NCI-H1436 (cell line): ENCODE measurements around the gene GALNT7.

Experiments used
- DNase-seq: peaks from one replicate; lab custom pipeline; 2025; lab: John Stamatoyannopoulos, UW

GALNT7 gene

DNA sequence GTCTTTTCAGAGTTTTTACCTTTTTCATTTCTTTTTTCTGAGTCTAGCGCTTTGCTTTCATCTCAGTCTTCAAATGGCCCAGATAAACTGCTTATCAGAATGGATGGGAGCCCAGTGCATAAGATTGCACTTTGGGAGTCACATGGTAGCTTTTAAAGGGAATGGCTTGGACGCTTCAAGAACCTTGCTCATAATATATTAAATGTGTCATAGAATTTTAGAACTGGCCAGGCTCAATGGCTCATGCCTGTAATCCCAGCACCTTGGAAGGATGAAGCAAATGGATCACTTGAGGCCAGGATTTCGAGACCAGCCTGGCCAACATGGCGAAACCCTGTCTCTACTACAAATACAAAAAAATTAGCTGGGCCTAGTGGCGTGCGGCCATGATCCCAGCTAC lies 97.1 kb downstream of the GALNT7 start:
- no peak for DNase-seq

DNA sequence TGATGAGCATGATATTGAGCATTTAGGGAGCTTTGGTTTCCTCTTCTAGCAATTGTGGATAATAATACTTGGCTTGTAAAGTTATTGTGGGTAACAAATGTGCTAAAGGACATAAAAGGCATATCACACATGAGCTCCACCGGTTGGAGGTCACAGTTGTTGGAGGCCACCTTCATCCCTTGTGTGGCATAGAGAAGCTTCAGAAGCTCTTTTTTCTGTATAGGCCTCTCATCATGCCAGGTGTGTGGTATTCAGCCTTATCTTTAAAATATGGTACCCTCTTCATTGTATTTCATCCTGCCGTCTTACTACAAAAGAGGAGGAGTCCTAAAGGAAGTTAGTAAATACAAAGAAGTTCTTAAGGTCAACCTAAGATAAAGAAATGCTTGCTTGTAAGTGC lies 99.1 kb downstream of the GALNT7 start:
- DNase-seq = no peak

DNA sequence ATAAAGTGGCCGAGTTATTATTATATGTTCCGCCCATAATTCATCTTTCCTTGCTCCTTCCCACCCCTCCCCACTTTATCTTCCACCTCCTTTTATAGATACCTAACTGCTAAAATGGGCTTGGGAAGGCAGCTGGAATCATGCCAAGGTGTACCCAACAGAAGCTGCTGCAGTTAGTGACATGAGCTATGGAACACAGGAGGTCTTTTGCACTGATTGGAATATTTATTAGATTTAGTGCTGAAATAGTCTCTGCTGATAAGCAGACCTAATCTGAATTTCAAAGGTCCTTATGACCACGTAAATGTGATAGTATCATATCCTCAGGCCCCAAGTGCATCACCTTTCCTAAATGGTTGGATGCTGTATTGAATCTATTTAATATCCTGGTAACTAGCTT lies 100.7 kb downstream of the GALNT7 start:
- DNase-seq = no peak

DNA sequence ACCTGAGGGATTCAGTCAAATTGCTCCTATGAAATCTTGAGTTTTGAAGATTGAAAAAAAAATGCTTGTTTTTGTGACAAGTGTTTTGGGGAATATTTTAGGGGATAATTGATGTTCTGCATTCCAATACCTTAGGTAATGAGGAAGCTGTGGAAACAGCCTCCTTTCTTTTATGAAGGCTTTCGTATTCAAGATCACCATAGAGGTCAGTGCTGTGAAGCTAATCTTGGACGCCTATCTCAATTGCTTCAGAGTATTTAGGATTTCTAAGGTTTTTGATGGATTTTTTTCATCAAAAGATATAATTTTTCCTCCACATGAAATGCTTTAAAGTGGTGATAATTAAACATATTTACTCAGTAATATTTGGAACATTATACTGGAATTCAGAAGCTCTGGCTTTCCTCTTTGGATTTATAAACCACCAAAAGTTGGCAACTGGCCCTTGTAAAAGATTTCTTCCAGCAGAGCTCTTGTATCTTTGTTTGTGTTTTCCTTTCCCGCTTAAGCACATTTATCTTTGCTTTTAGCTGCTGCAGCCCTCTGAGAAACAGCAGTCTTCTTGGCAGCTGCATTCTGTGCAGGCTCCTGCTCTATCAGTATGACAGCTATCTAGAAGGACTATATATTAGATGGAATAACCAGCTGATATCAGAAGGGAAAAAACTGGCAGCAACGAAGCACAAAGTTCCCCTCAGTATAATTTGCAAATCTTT lies 101.9 kb downstream of the GALNT7 start:
- no peak for DNase-seq

DNA sequence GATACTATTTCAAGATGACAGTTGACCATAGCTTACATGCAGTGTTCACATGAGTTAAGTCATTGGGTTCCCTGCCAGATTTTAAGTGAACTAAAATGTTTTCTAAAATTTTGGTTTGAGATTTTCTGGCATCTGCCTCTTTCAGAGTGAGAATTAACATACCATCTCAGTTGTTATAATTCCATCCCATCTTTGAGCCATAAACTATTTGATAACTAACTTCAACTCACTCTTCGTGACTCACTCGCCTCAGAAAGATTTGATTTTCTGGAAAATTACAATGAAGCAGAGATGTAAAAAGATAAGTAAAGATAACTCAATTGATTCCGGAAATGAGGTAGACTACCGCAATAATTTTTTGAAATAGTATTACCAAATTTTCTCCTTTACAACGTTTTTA lies 103.7 kb downstream of the GALNT7 start:
- no peak for DNase-seq

DNA sequence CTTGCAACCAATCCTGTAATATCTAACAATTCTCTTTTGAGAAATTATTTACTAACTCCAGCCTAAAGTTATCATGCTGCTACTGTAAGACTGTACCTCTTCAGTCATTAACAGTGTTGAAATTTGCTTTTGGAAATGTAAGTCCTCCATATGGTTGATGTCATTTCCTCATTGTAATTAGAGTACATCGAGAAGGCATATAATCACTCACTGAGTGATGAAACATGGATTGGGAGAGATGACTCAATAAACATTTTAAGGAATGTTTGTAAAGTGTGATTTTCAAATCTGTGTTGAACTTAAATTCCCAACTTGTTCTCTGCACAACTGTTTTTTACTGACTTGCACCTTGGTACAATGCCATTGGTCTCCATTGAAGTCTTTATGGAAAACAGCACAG lies 104.4 kb downstream of the GALNT7 start:
- DNase-seq = no peak

DNA sequence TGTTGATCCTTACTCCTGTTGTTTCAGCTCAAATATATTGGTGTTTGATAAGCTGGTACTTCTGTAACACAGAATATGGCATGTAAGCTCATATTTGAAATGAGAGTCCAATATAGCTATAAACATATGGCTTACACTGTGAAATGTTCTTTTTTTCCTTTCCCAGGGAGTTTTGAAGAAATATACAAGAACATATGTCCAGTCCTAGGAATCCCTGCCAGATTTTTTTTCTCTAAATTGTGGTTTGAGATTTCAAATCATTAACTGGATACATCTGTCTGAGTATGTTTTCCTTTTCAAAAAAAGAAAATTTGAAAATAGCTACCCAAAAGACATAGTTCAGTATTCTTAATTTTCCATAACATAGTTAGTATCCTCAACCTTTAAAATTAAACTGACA lies 105.3 kb downstream of the GALNT7 start:
- DNase-seq = no peak

DNA sequence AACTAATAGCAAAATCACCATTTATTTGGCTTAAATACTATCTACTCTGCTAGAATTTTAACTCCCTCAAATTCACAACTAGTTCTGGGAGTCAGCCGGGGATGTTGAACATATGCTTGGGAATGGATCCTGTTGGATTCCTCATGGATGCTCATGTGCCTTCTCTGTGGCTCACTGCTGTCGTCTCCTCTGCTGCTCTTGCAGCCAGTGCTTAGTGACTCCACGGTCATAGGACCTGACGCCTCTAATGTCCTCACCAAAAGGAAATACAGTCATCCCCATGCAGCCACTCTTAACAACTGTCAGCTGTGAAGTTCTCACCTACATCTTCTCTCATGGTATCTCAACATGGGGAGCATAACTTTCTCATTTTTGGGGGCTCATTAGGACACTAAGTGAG lies 106.1 kb downstream of the GALNT7 start:
- no peak for DNase-seq

DNA sequence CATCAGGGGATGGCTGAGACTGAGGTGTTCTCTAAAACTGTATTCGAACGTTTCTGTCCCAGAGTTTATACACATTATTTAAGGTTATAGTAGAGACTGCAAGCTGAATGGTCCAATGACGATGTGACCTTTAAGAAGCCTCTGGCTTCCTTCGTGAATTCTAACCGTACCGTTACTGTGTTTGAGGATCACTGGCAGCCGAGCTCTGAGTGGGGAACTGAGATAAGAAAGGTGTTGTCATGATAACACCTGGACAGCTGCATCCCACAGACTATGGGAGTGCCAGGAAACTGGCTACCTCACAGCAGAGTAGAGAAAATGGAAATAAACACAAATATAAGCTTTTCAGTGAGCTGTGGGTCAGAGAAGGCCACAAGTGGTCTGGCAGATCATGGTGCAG lies 106.5 kb downstream of the GALNT7 start:
- DNase-seq = no peak

DNA sequence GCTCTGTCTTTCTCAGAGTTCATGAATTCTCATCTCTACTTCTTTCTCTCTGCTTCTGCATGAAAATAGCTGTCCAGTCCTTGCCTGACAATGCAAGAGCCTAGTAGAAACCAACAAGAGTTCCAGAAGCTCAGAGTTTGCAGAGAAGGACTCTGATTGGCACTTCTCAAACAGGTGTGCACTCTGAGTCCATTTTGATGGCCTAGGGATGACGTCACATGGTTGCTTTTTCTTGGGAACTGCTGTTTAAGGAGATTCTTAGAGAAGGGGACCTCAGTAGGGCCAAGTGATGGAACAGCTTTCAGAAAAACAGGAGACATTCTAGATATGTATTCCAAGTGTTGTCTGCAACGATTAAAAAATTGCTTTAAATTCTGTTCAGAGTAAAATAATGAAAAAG lies 108.7 kb downstream of the GALNT7 start:
- no peak for DNase-seq

DNA sequence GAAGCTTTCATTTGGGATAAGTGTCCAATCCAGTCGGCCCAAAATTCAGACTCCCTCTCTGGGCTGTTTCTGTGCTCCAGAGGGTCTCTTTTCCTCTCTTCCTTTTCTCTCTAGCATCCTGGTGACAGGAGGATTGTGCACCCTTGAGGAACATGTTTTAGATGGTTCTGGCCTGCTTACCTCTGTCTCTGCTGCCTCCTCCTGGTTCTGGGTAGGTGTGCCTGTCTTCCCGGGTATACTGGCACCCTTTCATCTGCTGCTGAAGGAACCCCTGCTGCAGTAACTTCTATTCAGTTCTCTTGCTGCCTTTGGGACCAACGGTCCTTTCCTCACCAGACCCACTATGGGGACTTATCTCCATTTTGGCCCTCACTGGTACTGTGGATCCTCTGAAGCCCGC lies 112.4 kb downstream of the GALNT7 start:
- DNase-seq = no peak

DNA sequence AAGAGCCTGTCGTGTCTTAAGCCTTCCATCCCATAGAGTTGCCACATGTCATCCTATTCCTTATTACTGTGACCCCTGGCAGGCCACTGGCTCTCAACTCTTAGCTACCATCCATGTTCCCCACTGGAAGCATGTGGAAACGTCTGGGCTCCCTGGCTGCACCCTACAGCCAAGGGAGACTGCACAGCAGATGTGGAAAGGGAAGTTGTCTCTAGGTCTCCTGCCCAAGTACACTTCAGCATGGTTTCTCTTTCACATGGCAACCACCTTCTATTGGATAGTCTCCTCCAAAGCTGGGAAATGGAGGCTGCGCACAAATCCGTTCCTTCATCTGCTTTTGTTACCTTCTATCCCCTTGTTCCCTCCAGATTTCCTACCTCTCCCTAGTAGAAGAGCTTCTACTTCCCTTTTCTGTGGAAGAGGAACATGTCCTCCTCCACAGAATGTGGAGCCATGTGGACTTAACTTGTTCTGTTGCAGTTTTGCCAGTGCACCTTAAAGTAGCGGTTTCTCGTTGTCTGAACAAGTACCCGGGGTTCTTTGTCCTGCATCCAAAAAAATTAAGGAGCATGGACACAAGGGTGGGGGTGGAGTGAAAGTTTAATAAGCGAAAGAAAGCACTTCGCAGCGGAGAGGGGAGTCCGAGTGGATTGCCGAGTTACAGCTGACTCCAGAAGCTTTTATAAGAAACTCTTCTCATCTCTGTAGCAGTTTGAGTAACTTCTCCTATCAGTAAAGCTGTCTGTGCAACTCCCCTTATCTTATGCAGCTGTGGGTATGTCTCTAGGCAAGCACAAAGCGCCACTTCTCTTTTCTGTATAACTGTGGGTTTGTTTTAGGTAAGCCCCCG lies 113.0 kb downstream of the GALNT7 start:
- DNase-seq = no peak

DNA sequence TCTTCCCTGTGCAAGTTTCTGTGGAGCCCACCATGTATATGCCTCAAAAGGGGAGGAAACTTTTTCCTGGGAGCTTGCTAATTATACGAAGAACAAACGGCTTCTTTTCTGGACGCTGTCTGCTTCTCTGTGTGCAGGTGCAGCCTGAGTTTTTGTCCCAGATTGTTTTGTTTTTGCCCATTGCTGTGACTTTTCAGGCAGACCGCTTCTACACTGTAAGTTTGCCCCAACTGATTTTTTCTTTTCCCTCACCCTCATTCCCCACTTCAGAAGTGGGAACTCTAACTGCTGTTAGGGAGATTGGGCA lies 113.6 kb downstream of the GALNT7 start:
- DNase-seq = no peak

DNA sequence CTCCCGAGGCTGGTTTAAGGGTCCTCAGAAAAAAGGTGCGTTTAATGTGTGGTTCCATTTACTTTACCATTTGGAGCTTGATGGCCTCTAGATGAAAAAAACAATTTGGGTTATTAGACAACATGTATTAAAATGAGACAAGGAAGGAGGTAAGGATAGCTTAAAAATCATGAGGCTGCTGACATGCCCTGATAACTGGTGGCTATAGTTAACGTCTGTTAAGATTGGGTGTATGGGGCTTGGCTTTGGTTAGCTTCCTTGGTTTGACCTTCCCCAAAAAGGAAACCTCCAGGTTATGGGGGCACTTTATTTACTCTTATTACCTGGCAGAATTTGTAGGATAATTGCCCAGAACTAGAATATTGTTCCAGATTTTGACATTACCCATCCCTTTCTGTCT lies 114.0 kb downstream of the GALNT7 start:
- no peak for DNase-seq

DNA sequence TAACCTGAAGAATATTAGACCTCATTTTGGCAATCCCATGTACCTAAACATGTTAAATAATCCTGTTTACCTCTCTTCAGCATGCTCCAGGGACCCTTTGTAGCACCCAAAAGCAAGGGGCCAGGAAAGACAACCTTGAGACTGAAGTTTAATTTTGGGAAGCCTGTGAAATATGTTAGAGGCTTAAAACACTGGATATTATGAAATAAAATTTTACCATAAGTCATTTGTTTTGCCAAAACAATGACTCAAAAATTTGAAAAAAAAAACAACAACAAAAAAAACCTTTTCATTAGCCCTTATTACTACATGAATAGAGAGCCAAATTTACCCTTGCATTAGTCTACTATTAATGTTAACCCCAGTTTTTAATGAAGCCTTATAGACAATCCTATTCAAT lies 115.9 kb downstream of the GALNT7 start:
- no peak for DNase-seq

DNA sequence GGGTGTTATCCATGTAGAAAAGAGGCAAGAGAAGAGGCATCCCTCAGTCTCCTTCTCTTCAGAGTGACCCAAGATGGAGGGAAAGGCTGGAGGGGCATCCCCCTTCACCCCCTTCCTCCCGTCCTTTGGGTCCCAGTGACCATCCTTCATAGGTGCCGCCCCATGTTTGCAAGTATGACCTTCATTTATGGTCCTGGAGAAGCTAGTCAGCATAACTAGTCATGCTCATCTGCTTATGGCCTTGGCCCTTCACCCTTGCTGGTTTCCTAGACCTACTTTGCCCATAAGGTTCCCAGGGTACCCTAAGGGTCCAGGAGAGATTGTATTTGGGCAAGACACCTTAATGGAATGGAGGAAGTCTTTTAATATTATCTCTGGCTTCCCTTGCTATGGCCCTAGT lies 118.9 kb downstream of the GALNT7 start:
- no peak for DNase-seq

DNA sequence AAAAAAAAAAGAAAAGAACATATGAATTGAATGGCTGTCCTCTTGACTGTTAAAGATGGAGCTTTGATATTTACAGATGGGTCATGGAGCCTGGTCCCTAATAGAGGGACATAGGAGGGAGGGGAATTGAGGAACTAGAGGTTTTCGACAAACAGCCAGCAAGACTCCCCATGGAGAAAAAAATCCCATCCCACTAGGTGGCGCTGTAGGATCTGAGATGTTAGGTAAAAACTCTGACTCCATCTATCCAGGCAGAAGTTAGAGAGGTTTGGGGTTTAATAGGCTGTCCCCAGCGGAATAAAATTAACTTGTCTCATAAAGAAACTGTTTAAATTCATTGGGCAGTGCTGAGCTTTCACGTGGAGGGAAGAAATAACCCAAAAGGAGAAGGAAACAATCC lies 119.7 kb downstream of the GALNT7 start:
- DNase-seq = no peak

DNA sequence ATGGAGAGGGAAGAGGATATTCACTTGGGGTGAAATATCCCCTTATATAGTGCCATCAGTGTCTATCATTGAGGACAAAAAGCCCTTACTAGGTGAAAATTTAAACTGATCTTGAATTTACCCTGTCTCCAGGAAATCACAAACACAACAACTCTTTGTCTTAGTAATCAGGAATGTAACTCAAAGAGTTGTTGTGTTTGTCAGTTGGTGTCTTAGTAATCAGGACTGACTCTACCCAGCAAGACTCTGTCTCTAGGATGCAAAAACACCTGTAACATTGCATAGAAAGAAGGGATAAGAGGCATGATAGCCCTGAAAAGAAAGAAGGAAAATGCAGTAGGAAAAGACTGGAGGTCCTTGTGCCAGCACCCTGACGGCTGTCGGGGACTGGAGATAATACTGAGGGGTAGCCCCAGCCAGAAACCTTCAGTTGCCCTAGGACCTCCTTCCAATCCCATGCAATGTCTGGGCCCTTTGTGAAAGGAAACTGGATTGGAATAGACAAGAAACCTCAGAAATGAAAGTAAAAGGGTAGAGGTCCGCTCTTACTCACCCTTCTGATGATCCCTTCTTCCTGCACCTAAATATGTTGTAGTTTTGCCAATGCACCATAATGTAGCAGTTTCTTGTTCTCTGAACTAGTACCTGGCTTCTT lies 120.2 kb downstream of the GALNT7 start:
- no peak for DNase-seq

DNA sequence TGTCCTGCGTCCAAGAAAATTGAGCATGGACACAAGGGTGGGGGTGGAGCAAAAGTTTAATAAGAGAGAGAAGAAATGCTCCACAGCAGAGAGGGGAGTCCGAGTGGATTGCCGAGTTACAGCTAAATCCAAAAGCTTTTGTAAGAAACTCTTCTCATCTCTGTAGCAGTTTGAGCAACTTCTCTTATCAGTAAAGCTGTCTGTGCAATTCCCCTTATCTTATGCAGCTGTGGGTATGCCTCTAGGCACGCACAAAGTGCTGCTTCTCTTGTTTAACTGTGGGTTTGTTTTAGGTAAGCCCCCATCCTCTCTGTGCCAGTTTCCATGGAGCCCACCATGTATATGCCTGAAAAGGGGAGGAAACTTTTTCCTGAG lies 120.7 kb downstream of the GALNT7 start:
- DNase-seq = no peak

DNA sequence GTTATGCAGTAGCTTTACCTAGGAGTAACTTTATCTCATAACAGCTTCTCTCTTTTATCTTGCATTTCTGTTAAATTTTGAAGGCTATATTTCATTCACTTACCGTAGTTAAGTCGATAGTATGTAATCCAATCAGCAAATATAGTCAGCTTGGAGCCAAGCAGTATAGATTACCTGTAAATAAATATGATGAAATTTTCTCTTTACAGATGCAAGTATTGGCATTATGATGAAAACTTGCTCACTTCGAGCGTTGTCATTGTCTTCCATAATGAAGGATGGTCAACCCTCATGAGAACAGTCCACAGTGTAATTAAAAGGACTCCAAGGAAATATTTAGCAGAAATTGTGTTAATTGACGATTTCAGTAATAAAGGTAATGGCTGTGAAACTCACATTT lies 123.3 kb downstream of the GALNT7 start:
- DNase-seq = no peak

DNA sequence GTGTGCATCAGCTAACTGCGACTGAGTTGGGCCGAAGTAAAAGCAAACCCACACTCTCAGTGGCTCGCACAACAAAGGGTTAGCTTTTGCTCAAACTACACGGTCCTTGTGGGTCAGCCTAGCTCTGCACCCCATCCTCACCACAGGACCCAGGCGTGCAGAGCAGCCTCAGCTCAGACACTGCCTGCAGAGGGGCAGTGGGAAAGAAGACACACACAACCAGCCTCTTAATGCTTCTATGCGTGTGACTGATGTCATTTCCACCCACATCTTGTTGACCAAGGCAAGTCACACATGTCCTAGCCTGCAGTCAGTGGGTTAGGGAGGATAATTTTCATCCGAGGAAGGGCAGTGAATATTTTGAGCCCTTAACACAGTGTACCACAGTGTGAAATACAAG lies 125.1 kb downstream of the GALNT7 start:
- no peak for DNase-seq

DNA sequence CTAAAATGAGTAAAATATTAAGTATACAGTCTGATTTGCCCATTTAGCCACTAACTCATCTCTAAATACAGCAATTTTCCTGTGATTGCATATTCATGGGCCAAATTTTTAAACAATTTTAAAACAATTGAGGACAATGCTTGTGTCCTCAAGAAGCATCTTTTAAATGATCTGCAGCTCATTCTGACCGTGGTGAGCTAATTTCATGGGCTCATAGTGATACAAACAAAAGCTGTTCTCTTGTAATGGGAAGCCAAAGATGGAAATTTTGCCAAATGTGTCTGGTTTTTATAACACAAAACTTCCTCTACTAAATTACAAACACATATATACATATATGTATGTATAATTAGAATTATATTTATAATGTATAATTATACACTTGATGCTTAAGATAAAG lies 125.8 kb downstream of the GALNT7 start:
- DNase-seq = no peak

DNA sequence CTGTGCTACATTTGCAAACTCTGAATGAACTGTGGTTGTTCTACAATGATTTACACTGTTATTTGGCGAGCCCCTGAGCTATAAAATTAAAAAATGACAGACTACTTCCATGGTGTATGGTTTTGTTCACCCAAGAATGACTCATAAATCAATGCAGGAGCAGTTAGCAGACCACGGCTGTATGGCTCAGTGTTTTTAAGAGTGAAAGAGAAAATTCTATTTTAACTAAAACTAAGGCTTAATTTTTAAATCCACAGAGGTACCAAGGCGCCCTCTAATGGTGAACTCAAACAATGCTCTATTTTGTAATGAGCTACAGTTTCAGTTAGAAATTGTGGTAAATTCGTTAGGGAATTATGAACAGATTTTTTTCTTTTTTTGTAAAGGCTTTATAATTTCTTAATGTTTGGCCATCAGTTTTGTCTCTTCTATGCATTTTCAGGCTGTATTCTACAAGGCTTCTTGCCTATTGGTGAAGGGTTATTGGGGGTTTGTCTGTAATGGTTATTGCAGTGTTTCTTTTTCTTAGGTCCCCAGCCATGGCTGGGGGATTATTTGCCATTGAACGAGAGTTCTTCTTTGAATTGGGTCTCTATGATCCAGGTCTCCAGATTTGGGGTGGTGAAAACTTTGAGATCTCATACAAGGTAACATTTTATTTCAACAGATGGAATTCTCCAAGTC lies 133.0 kb downstream of the GALNT7 start:
- no peak for DNase-seq
